HL-60 (cell line): ENCODE data around the gene IL6ST.
"Not testable (repeated sequence)": the region's sequence is repeated elsewhere in the genome, so short reads cannot be mapped to it uniquely, and the experiment has no call there.

Experiments
- DNase-seq, 2 experiments: peaks; one replicate each; pipeline ENCODE4 v3.0.0-alpha.2; 2010 to 2020; ENCODE audit warnings: low read depth in 1 of 2, low spot score in 1 of 2
- H3K27ac ChIP-seq: fragments of 250-450 bp; sonication (Bioruptor Pico); replicated peaks from 2 replicates; pipeline ENCODE4 v1.5.1; 2020; ENCODE audit warnings: mild to moderate bottlenecking, moderate library complexity
- H3K27me3 ChIP-seq: fragments of 250-450 bp; sonication (Bioruptor Pico); 2 replicates; pipeline ENCODE4 v1.5.1; 2021; ENCODE audit warnings: mild to moderate bottlenecking, moderate library complexity; ENCODE audit not compliant: insufficient read depth, poor library complexity, severe bottlenecking
- H3K4me3 ChIP-seq: replicated peaks from 2 replicates; pipeline ENCODE4 v1.5.1; 2011; ENCODE audit warnings: mild to moderate bottlenecking, control low read depth, low read length; ENCODE audit not compliant: insufficient read depth
- GABPA ChIP-seq: IDR thresholded peaks from 2 replicates; pipeline ENCODE4 v1.6.1; 2012; ENCODE audit warnings: low read depth
- POLR2AphosphoS5 ChIP-seq: IDR thresholded peaks from 2 replicates; pipeline ENCODE4 v1.6.1; 2012; ENCODE audit warnings: low read depth
- SPI1 ChIP-seq: IDR thresholded peaks from 2 replicates; pipeline ENCODE4 v1.6.1; 2012; ENCODE audit warnings: low read depth, mild to moderate bottlenecking, borderline replicate concordance
- TF ChIP-seq, protein P1 (sequence below): IDR thresholded peaks from one replicate; pipeline ENCODE4 v1.5.1; 2011; ENCODE audit warnings: low read length, control low read depth, inconsistent platforms; ENCODE audit not compliant: insufficient read depth
- TF ChIP-seq, protein P2 (sequence below): IDR thresholded peaks from 2 replicates; pipeline ENCODE4 v1.6.1; 2012; ENCODE audit warnings: low read depth; ENCODE audit not compliant: insufficient replicate concordance

IL6ST gene

GRCh38 chr5:55994998-55995914 lies 493 bp upstream of the IL6ST start:
- peak; percentile 55 to 85 for DNase-seq
- TF ChIP-seq, protein P1, sequence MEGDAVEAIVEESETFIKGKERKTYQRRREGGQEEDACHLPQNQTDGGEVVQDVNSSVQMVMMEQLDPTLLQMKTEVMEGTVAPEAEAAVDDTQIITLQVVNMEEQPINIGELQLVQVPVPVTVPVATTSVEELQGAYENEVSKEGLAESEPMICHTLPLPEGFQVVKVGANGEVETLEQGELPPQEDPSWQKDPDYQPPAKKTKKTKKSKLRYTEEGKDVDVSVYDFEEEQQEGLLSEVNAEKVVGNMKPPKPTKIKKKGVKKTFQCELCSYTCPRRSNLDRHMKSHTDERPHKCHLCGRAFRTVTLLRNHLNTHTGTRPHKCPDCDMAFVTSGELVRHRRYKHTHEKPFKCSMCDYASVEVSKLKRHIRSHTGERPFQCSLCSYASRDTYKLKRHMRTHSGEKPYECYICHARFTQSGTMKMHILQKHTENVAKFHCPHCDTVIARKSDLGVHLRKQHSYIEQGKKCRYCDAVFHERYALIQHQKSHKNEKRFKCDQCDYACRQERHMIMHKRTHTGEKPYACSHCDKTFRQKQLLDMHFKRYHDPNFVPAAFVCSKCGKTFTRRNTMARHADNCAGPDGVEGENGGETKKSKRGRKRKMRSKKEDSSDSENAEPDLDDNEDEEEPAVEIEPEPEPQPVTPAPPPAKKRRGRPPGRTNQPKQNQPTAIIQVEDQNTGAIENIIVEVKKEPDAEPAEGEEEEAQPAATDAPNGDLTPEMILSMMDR: no peak
- peak; percentile 38; the same call in 1 of the 2 replicates for TF ChIP-seq POLR2AphosphoS5
- no peaks in the 10 kb centered on the region for H3K27me3 ChIP-seq
- H3K4me3 ChIP-seq: peak overlapping the region; percentile 74
- H3K27ac ChIP-seq: peak overlapping the region; percentile 80

- TF ChIP-seq, protein P1: no peak
- TF ChIP-seq POLR2AphosphoS5 (no peak), GABPA (no peak), SPI1 (no peak)
- TF ChIP-seq, protein P2, sequence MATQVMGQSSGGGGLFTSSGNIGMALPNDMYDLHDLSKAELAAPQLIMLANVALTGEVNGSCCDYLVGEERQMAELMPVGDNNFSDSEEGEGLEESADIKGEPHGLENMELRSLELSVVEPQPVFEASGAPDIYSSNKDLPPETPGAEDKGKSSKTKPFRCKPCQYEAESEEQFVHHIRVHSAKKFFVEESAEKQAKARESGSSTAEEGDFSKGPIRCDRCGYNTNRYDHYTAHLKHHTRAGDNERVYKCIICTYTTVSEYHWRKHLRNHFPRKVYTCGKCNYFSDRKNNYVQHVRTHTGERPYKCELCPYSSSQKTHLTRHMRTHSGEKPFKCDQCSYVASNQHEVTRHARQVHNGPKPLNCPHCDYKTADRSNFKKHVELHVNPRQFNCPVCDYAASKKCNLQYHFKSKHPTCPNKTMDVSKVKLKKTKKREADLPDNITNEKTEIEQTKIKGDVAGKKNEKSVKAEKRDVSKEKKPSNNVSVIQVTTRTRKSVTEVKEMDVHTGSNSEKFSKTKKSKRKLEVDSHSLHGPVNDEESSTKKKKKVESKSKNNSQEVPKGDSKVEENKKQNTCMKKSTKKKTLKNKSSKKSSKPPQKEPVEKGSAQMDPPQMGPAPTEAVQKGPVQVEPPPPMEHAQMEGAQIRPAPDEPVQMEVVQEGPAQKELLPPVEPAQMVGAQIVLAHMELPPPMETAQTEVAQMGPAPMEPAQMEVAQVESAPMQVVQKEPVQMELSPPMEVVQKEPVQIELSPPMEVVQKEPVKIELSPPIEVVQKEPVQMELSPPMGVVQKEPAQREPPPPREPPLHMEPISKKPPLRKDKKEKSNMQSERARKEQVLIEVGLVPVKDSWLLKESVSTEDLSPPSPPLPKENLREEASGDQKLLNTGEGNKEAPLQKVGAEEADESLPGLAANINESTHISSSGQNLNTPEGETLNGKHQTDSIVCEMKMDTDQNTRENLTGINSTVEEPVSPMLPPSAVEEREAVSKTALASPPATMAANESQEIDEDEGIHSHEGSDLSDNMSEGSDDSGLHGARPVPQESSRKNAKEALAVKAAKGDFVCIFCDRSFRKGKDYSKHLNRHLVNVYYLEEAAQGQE: no peak
- no peak for DNase-seq
- H3K27me3 ChIP-seq: no peaks in the 10 kb centered on the region
- peak overlapping the region; percentile 74 for H3K4me3 ChIP-seq
- peak overlapping the region; percentile 57 for H3K27ac ChIP-seq
These were observed 850 bp downstream of the IL6ST start for GRCh38 chr5:55993731-55994494.

DNA sequence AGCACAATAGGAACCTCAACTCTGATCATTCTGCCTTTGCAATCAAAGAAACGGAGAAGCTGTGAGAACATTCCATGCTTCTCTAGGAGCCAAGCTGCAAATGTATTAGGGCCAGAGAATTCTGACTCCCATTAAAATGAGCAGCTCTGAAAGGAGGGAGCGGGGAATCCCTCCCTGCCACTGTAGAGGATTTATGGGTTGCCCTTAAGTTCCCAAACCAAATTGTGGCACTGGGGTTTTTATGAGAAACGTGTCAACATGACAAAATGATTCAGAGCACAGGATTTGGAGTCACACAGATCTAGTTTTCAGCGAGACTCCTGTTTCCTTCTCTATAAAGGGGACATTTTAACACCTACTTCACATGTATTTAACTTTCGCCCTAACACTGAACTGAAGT lies 1.8 kb downstream of the IL6ST start:
- no peak for DNase-seq
- H3K27me3 ChIP-seq: no peaks in the 10 kb centered on the region
- H3K27ac ChIP-seq: no peak overlapping the region
- no peak overlapping the region for H3K4me3 ChIP-seq
- no peak for TF ChIP-seq POLR2AphosphoS5

GRCh38 chr5:55991768-55992486 lies 2.8 kb downstream of the IL6ST start:
- Histone ChIP-seq H3K4me3 (no peak overlapping the region), H3K27ac (no peak overlapping the region), H3K27me3 (no peaks in the 10 kb centered on the region)
- no peak for TF ChIP-seq GABPA
- no peak for TF ChIP-seq POLR2AphosphoS5
- no peak for TF ChIP-seq SPI1
- TF ChIP-seq, protein P1: no peak
- TF ChIP-seq, protein P2: no peak
- DNase-seq: no peak

- H3K27me3 ChIP-seq, H3K27ac ChIP-seq, H3K4me3 ChIP-seq, DNase-seq: not testable (repeated sequence)
These were observed 3.9 kb downstream of the IL6ST start for GRCh38 chr5:55990895-55991294.
